ENCODE measurements around the gene ELFN1.

The ELFN1 gene

DNA sequence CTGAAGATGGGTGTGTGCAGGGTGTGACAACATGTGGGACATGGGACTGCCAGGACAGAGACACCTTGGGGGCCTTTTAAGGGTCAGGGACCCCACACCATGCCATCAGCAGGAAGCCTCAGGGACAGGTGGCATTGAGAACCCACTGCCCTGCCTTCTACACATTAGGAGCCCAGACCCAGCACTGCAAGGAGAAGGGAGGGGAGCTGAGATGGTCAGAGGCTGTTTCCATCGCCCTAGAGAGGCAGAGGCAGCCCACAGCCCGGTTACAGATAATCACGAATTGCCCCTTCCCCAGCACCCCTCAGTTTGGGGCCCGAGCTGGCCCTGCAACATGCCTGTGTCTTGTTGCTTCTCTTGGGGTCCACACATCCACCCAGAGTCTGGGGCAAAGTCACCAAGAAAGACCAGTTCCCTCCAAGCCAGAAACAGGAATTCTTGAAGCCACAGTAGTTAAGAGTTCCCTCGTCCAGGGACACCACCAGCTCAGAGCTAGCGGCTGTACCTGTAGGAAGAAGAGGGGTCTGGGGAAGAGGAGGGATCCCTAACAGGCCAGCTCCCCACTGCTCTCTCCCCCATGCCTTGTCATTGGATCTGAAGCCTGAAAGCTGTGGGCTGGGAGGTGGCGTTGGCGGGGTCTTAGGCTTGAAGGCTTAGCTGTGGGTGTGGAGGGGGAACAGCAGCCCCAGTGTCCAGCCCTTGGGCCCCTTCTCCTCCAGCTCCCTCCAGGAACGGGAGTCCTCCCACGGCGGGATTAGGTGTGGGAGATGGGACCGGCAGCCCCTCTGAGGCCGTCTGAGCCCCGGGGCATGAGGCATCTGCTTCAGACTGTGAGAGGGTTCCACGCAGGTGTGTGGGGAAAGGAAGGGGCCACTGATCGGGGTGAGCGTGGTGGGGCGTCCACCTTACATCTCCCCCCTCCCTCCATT is 44.8 kb upstream of the ELFN1 start:
- TF ChIP-seq MYC (IDR thresholded peaks at IDR 0.05; ENCODE audit: low read depth, low read length) (no peak), POLR2A (IDR thresholded peaks at IDR 0.05; ENCODE audit: extremely low read depth, insufficient read length) (no peak)
- TF ChIP-seq, protein P1, sequence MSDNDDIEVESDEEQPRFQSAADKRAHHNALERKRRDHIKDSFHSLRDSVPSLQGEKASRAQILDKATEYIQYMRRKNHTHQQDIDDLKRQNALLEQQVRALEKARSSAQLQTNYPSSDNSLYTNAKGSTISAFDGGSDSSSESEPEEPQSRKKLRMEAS (IDR thresholded peaks at IDR 0.05; ENCODE audit: low read depth, low read length): no peak
- TF ChIP-seq, protein P2, sequence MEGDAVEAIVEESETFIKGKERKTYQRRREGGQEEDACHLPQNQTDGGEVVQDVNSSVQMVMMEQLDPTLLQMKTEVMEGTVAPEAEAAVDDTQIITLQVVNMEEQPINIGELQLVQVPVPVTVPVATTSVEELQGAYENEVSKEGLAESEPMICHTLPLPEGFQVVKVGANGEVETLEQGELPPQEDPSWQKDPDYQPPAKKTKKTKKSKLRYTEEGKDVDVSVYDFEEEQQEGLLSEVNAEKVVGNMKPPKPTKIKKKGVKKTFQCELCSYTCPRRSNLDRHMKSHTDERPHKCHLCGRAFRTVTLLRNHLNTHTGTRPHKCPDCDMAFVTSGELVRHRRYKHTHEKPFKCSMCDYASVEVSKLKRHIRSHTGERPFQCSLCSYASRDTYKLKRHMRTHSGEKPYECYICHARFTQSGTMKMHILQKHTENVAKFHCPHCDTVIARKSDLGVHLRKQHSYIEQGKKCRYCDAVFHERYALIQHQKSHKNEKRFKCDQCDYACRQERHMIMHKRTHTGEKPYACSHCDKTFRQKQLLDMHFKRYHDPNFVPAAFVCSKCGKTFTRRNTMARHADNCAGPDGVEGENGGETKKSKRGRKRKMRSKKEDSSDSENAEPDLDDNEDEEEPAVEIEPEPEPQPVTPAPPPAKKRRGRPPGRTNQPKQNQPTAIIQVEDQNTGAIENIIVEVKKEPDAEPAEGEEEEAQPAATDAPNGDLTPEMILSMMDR (IDR thresholded peaks at IDR 0.05; ENCODE audit: low read depth, low read length): no peak
- no peak for DNase-seq (ENCODE audit: low read depth)
- H3K4me3 ChIP-seq (ENCODE audit: low read depth, low read length): no peak overlapping the region

DNA sequence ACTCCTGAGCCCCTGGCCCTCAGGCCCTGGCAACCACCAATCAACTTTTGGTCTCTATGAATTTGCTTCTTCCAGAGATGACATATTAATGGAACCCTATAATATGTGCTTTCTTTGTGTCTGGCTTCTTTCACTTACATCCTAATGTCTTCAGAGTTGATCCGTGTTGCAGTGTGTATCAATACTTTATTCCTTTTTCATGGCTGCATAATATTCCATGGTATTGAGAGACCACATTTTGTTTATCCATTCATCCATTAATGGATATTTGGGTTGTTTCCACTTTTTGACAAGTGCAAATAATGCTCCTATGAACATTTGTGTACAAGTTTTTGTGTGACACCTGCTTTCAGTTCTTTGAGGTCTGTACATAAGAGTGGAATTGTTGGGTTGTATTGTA is 43.3 kb upstream of the ELFN1 start:
- DNase-seq (ENCODE audit: low read depth): no peak
- no peak overlapping the region for H3K4me3 ChIP-seq (ENCODE audit: low read depth, low read length)
- TF ChIP-seq POLR2A (IDR thresholded peaks at IDR 0.05; ENCODE audit: extremely low read depth, insufficient read length): no peak
- TF ChIP-seq, protein P2 (IDR thresholded peaks at IDR 0.05; ENCODE audit: low read depth, low read length): no peak
- TF ChIP-seq, protein P1 (IDR thresholded peaks at IDR 0.05; ENCODE audit: low read depth, low read length): no peak
- no peak for TF ChIP-seq MYC (IDR thresholded peaks at IDR 0.05; ENCODE audit: low read depth, low read length)

DNA sequence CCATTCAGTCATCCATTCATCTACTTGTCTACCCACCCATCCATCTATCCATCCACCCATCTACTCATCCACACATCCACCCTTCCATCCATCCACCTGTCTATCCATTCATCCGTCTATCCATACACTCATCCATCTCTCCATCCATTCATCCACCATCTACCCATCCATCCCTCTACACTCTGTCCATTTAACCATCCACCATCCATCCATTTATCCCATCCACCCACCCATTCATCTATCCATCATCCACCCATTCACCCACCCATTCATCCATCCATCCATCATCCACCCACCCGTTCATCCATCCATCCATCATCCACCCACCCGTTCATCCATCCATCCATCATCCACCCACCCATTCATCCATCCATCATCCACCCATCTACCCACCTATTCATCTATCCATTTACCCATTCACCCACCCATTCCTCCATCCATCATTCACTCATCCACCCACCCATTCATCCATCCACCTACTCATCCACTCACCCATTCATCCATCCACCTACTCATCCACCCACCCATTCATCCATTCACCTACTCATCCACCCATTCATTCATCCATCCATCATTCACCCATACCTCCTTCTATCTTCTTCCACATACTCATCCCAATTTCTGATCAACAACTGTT is 39.3 kb upstream of the ELFN1 start:
- no peak for DNase-seq (ENCODE audit: low read depth)
- no peak overlapping the region for H3K4me3 ChIP-seq (ENCODE audit: low read depth, low read length)
- no peak for TF ChIP-seq POLR2A (IDR thresholded peaks at IDR 0.05; ENCODE audit: extremely low read depth, insufficient read length)
- TF ChIP-seq, protein P1 (IDR thresholded peaks at IDR 0.05; ENCODE audit: low read depth, low read length): no peak
- TF ChIP-seq MYC (IDR thresholded peaks at IDR 0.05; ENCODE audit: low read depth, low read length): no peak
- TF ChIP-seq, protein P2 (IDR thresholded peaks at IDR 0.05; ENCODE audit: low read depth, low read length): no peak

DNA sequence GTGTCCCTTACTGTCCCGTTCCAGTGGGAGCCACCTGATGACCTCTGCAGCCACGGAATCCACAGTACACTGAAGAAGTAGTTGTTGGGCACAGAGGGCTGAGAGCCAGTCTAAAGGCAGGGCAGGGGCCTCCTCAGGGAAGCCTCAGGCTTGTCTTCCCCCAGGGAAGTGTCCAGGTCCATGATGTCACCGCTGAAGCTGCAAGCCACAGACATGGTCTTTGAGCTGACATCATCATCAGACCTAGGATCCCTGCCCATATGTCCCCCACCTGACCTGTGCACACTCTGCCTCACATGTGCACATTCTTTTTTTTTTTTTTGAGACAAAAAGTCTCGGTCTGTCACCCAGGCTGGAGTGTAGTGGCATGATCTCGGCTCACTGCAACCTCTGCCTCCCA is 38.4 kb upstream of the ELFN1 start:
- DNase-seq (ENCODE audit: low read depth): no peak
- TF ChIP-seq, protein P2 (IDR thresholded peaks at IDR 0.05; ENCODE audit: low read depth, low read length): no peak
- TF ChIP-seq POLR2A (IDR thresholded peaks at IDR 0.05; ENCODE audit: extremely low read depth, insufficient read length): no peak
- TF ChIP-seq, protein P1 (IDR thresholded peaks at IDR 0.05; ENCODE audit: low read depth, low read length): no peak
- TF ChIP-seq MYC (IDR thresholded peaks at IDR 0.05; ENCODE audit: low read depth, low read length): no peak
- no peak overlapping the region for H3K4me3 ChIP-seq (ENCODE audit: low read depth, low read length)

DNA sequence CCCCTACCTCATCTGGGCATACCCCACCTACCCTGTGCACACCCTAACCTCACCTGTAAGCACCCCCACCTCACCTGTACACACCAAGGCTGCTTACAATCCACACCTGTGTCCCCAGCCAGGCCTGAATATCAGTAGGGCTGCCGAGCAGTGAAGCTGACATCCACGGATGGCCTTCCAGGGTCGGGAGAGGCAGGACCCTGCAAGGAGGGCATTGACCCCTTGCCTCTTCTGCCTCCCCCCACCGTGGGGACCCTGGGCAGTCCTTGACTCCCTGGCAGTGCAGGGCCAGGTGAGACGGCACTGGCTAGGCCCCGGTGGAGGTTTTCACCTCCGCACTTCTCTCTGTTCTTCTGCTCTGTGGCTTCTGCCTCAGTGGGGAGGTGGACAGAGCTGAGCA is 37.6 kb upstream of the ELFN1 start:
- H3K4me3 ChIP-seq (ENCODE audit: low read depth, low read length): no peak overlapping the region
- TF ChIP-seq MYC (IDR thresholded peaks at IDR 0.05; ENCODE audit: low read depth, low read length) (no peak), POLR2A (IDR thresholded peaks at IDR 0.05; ENCODE audit: extremely low read depth, insufficient read length) (no peak)
- TF ChIP-seq, protein P2 (IDR thresholded peaks at IDR 0.05; ENCODE audit: low read depth, low read length): no peak
- TF ChIP-seq, protein P1 (IDR thresholded peaks at IDR 0.05; ENCODE audit: low read depth, low read length): no peak
- DNase-seq (ENCODE audit: low read depth): no peak
